Fibroblast of lung (primary cell): ENCODE results near the gene PRKAR1B. TPM values are rescaled to one million over a fixed set of nuclear protein-coding genes. Genes with fewer than 3 reads are reported as not detected.

Experiments
- DNase-seq, 2 donors: peaks; one replicate each; pipeline versions ENCODE4 v3.0.0 to v3.0.0-alpha.2; 2010; ENCODE audit warnings: low read depth in 2 of 2
- H2AFZ ChIP-seq: 2 replicates; pipeline ENCODE4 v1.5.1; 2012; ENCODE audit warnings: low read length, control low read depth, inconsistent platforms
- H3K27ac ChIP-seq: 2 replicates; pipeline ENCODE4 v1.5.1; 2011; ENCODE audit warnings: low read length, control low read depth; ENCODE audit not compliant: insufficient read depth
- H3K27me3 ChIP-seq: 2 replicates; pipeline ENCODE4 v1.5.1; 2011; ENCODE audit warnings: mild to moderate bottlenecking, low read length; ENCODE audit not compliant: control insufficient read depth, insufficient read depth
- H3K36me3 ChIP-seq: 2 replicates; pipeline ENCODE4 v1.5.1; 2011; ENCODE audit warnings: low read length; ENCODE audit not compliant: control insufficient read depth, insufficient read depth
- H3K4me1 ChIP-seq: 2 replicates; pipeline ENCODE4 v1.5.1; 2011; ENCODE audit warnings: low read length; ENCODE audit not compliant: control insufficient read depth, insufficient read depth; ENCODE audit errors: extremely low read depth
- H3K4me2 ChIP-seq: 2 replicates; pipeline ENCODE4 v1.5.1; 2011; ENCODE audit warnings: low read length, control low read depth; ENCODE audit not compliant: insufficient read depth; ENCODE audit errors: extremely low read depth
- H3K4me3 ChIP-seq, 4 experiments: fragments of 200-600 bp in 1 of 4; sonication (generic) in 1 of 4; replicated peaks in 1 of 4; 2 replicates each; pipeline ENCODE4 v1.5.1; 2011 to 2016; ENCODE audit warnings: low read length in 4 of 4, low read depth in 3 of 4, mild to moderate bottlenecking in 3 of 4, control low read depth in 2 of 4, inconsistent platforms in 1 of 4, mixed read lengths in 1 of 4; ENCODE audit not compliant: insufficient read depth in 1 of 4; ENCODE audit errors: control extremely low read depth in 1 of 4
- H3K79me2 ChIP-seq: 2 replicates; pipeline ENCODE4 v1.5.1; 2012; ENCODE audit warnings: mild to moderate bottlenecking, low read length, inconsistent platforms; ENCODE audit not compliant: control insufficient read depth, insufficient read depth
- H3K9ac ChIP-seq: 2 replicates; pipeline ENCODE4 v1.5.1; 2011; ENCODE audit warnings: mild to moderate bottlenecking, low read length, control low read depth; ENCODE audit not compliant: insufficient read depth
- H3K9me3 ChIP-seq: 2 replicates; pipeline ENCODE4 v1.5.1; 2012; ENCODE audit warnings: low read depth, low read length; ENCODE audit not compliant: control insufficient read depth, insufficient read depth
- H4K20me1 ChIP-seq: 2 replicates; pipeline ENCODE4 v1.5.1; 2011; ENCODE audit warnings: low read length; ENCODE audit not compliant: control insufficient read depth, insufficient read depth; ENCODE audit errors: extremely low read depth
- EZH2 ChIP-seq: IDR thresholded peaks from 2 replicates; pipeline ENCODE4 v1.5.1; 2012; ENCODE audit warnings: low read length, control low read depth, mild to moderate bottlenecking; ENCODE audit errors: missing control alignments
- polyA plus RNA-seq, 2 donors: library from polyadenylated mRNA; depleted of rRNA in 1 of 2; stranded (reverse) in 1 of 2; unstranded in 1 of 2; fragments of >200 nt; gene quantifications; 2 replicates each; pipeline ENCODE4 v1.2.1, GENCODE V29; 2011 to 2012; ENCODE audit warnings: missing spikeins in 1 of 2
- total RNA-seq: library from RNA; depleted of rRNA; stranded (reverse); fragments of >200 nt; gene quantifications from 2 replicates; pipeline ENCODE4 v1.2.1, GENCODE V29; 2014
- TF ChIP-seq, protein P1 (sequence below), 2 donors: IDR thresholded peaks in 1 of 2; conservative IDR thresholded peaks in 1 of 2; 1 replicate in 1 of 2; 2 replicates in 1 of 2; pipeline ENCODE4 v1.5.1; 2011 to 2012; ENCODE audit warnings: low read length in 2 of 2, control low read depth in 1 of 2, inconsistent platforms in 1 of 2, low read depth in 1 of 2, mild to moderate bottlenecking in 1 of 2

Gene PRKAR1B
- total and polyA plus RNA-seq, 2 donors (not counting 1 experiment from before 2014, with no cell fraction given), result 12.7 to 14.5 TPM

DNA sequence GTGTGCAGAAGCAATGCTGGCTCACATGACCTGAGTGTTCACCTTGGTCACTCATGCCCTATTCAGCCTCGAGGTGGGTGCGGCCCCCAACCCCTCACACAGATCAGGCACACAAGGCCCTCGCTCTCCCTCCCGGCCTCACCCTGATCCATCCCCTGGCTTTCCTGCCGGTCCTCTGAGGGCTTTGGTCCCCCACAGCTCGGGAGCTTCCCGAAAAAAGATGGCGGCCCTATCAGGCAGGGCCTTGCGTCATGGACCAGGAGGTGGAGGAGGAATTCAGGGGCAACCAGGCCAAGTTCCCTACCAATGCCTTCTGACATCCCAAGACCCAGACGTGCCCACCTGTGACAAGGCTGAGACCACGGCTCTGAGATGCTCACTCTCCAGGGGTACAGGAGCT, 44.3 kb downstream of the PRKAR1B start:
- H3K4me3 ChIP-seq, result no peak overlapping the region
- H2AFZ ChIP-seq, result no peak overlapping the region
- H3K9me3 ChIP-seq, result no peaks in the 10 kb centered on the region
- H3K27ac ChIP-seq, result no peak overlapping the region
- TF ChIP-seq EZH2, result no peak
- TF ChIP-seq, protein P1, sequence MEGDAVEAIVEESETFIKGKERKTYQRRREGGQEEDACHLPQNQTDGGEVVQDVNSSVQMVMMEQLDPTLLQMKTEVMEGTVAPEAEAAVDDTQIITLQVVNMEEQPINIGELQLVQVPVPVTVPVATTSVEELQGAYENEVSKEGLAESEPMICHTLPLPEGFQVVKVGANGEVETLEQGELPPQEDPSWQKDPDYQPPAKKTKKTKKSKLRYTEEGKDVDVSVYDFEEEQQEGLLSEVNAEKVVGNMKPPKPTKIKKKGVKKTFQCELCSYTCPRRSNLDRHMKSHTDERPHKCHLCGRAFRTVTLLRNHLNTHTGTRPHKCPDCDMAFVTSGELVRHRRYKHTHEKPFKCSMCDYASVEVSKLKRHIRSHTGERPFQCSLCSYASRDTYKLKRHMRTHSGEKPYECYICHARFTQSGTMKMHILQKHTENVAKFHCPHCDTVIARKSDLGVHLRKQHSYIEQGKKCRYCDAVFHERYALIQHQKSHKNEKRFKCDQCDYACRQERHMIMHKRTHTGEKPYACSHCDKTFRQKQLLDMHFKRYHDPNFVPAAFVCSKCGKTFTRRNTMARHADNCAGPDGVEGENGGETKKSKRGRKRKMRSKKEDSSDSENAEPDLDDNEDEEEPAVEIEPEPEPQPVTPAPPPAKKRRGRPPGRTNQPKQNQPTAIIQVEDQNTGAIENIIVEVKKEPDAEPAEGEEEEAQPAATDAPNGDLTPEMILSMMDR (conservative IDR thresholded peaks at IDR 0.05 in 1 of 2, IDR thresholded peaks at IDR 0.05 in 1 of 2; ENCODE audit: low read depth in 1 of 2, low read length in 2 of 2), result no peak
- no peaks in the 10 kb centered on the region for H3K27me3 ChIP-seq
- no peaks in the 10 kb centered on the region for H3K79me2 ChIP-seq
- H3K9ac ChIP-seq, result no peak overlapping the region
- H3K4me2 ChIP-seq, result no peak overlapping the region
- DNase-seq, result no peak
- H3K4me1 ChIP-seq, result no peaks in the 10 kb centered on the region
- no peaks in the 10 kb centered on the region for H4K20me1 ChIP-seq
- no peaks in the 10 kb centered on the region for H3K36me3 ChIP-seq

GRCh38 chr7:681551-682307, 45.4 kb downstream of the PRKAR1B start:
- DNase-seq, result no peak
- Histone ChIP-seq H3K4me2 (no peak overlapping the region), H3K4me3 (no peak overlapping the region), H3K9me3 (no peaks in the 10 kb centered on the region), H3K79me2 (no peaks in the 10 kb centered on the region), H3K36me3 (no peaks in the 10 kb centered on the region), H3K9ac (no peak overlapping the region), H3K27me3 (no peaks in the 10 kb centered on the region), H2AFZ (no peak overlapping the region), H3K27ac (no peak overlapping the region), H4K20me1 (no peaks in the 10 kb centered on the region), H3K4me1 (no peaks in the 10 kb centered on the region)
- no peak for TF ChIP-seq EZH2
- TF ChIP-seq, protein P1 (conservative IDR thresholded peaks at IDR 0.05 in 1 of 2, IDR thresholded peaks at IDR 0.05 in 1 of 2; ENCODE audit: low read depth in 1 of 2, low read length in 2 of 2), result no peak

DNA sequence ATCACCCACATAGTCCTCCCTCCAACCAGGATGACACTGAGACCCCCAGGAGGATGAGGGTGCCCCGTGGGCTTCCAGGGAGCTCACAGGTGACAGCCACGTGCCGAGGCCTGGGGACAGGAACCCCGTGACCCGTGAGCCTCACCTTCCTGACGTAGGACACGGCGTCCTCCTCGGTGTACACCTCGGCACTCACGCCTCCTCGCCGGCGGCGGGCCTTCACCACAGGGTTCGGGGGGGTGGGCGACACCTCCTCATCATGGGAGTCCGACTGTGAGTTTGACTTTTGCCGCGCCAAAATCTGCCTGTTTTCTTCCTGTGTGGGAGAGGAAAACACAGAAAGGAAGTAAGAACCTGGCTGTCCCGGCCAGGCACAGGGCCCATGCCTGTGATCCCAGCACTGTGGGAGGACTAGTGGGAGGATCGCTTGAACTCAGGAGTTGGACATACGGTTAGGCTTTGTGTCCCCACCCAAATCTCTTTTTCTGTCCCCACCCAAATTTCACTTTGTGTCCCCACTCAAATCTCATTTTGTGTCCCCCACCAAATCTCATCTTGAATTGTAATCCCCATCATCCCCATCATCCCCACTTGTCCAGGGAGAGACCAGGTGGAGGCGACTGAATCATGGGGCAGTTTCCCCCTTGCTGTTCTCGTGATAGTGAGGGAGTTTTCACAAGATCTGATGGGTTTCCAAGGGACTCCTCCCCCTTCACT, 46.5 kb downstream of the PRKAR1B start:
- no peak overlapping the region for H3K4me2 ChIP-seq
- H3K4me1 ChIP-seq, result no peaks in the 10 kb centered on the region
- H3K79me2 ChIP-seq, result no peaks in the 10 kb centered on the region
- no peak overlapping the region for H2AFZ ChIP-seq
- no peak overlapping the region for H3K27ac ChIP-seq
- peak overlapping the region; percentile 2 for H3K9ac ChIP-seq
- no peak overlapping the region for H3K4me3 ChIP-seq
- H3K9me3 ChIP-seq, result no peaks in the 10 kb centered on the region
- H4K20me1 ChIP-seq, result no peaks in the 10 kb centered on the region
- H3K36me3 ChIP-seq, result no peaks in the 10 kb centered on the region
- no peaks in the 10 kb centered on the region for H3K27me3 ChIP-seq
- TF ChIP-seq, protein P1 (conservative IDR thresholded peaks at IDR 0.05 in 1 of 2, IDR thresholded peaks at IDR 0.05 in 1 of 2; ENCODE audit: low read depth in 1 of 2, low read length in 2 of 2), result no peak
- no peak for TF ChIP-seq EZH2
- no peak for DNase-seq
